Trophoblast cell (in vitro differentiated cells and primary cell): ENCODE results near the gene MTMR4.
A peak's percentile ranks its signal among the peaks of the same experiment; 100 is the strongest.
"Not testable (repeated sequence)": the region's sequence is repeated elsewhere in the genome, so short reads cannot be mapped to it uniquely, and the experiment has no call there.

Experiments
- DNase-seq, 2 donors: peaks; one replicate each; pipeline ENCODE4 v3.0.0-alpha.2; 2016
- H2AFZ ChIP-seq: 2 replicates; pipeline ENCODE4 v1.6.1; 2013; ENCODE audit warnings: low read length, moderate library complexity, mild to moderate bottlenecking; ENCODE audit not compliant: insufficient read depth, poor library complexity
- H2AK5ac ChIP-seq: 2 replicates; pipeline ENCODE4 v1.6.1; 2013; ENCODE audit warnings: mild to moderate bottlenecking, low read length
- H2BK120ac ChIP-seq: 2 replicates; pipeline ENCODE4 v1.6.1; 2013; ENCODE audit warnings: low read length, mild to moderate bottlenecking, moderate library complexity; ENCODE audit not compliant: insufficient read depth, poor library complexity
- H2BK12ac ChIP-seq: 2 replicates; pipeline ENCODE4 v1.6.1; 2013; ENCODE audit warnings: mild to moderate bottlenecking, low read length, moderate library complexity
- H2BK5ac ChIP-seq: 2 replicates; pipeline ENCODE4 v1.6.1; 2013; ENCODE audit warnings: low read length, low read depth, moderate library complexity, mild to moderate bottlenecking; ENCODE audit not compliant: poor library complexity
- H3K14ac ChIP-seq: 2 replicates; pipeline ENCODE4 v1.6.1; 2013; ENCODE audit warnings: mild to moderate bottlenecking, low read length
- H3K18ac ChIP-seq: 2 replicates; pipeline ENCODE4 v1.6.1; 2013; ENCODE audit warnings: mild to moderate bottlenecking, low read length
- H3K23ac ChIP-seq: 2 replicates; pipeline ENCODE4 v1.6.1; 2013; ENCODE audit warnings: low read length
- H3K27ac ChIP-seq: 2 replicates; pipeline ENCODE4 v1.5.1; 2013; ENCODE audit warnings: low read depth, mild to moderate bottlenecking, inconsistent platforms, low read length, moderate library complexity
- H3K27me3 ChIP-seq: 2 replicates; pipeline ENCODE4 v1.6.1; 2013; ENCODE audit warnings: inconsistent platforms, mild to moderate bottlenecking, low read length, moderate library complexity; ENCODE audit not compliant: insufficient read depth
- H3K36me3 ChIP-seq, 2 experiments: 1 replicate in 1 of 2; 2 replicates in 1 of 2; pipeline ENCODE4 v1.6.1; 2013; ENCODE audit warnings: low read length in 2 of 2, mild to moderate bottlenecking in 2 of 2, moderate library complexity in 1 of 2; ENCODE audit not compliant: insufficient read depth in 2 of 2, control insufficient read depth in 1 of 2
- H3K4ac ChIP-seq: 2 replicates; pipeline ENCODE4 v1.6.1; 2013; ENCODE audit warnings: low read depth, mild to moderate bottlenecking, low read length, moderate library complexity
- H3K4me1 ChIP-seq, 2 experiments: 1 replicate in 1 of 2; 2 replicates in 1 of 2; pipeline ENCODE4 v1.6.1; 2013; ENCODE audit warnings: low read length in 2 of 2, mild to moderate bottlenecking in 2 of 2, moderate library complexity in 1 of 2; ENCODE audit not compliant: insufficient read depth in 2 of 2, control insufficient read depth in 1 of 2
- H3K4me2 ChIP-seq: 2 replicates; pipeline ENCODE4 v1.6.1; 2013; ENCODE audit warnings: inconsistent platforms, mild to moderate bottlenecking, low read length, moderate library complexity
- H3K4me3 ChIP-seq: 2 replicates; pipeline ENCODE4 v1.5.1; 2013; ENCODE audit warnings: mild to moderate bottlenecking, low read depth, low read length, inconsistent platforms
- H3K79me1 ChIP-seq: one replicate; pipeline ENCODE4 v1.6.1; 2013; ENCODE audit warnings: low read length
- H3K79me2 ChIP-seq: 2 replicates; pipeline ENCODE4 v1.6.1; 2013; ENCODE audit warnings: low read length, mild to moderate bottlenecking; ENCODE audit not compliant: control insufficient read depth, insufficient read depth, poor library complexity
- H3K9ac ChIP-seq: 2 replicates; pipeline ENCODE4 v1.6.1; 2013; ENCODE audit warnings: mild to moderate bottlenecking, low read length
- H3K9me3 ChIP-seq: 2 replicates; pipeline ENCODE4 v1.6.1; 2013; ENCODE audit warnings: low read depth, mild to moderate bottlenecking, control low read depth, inconsistent platforms, low read length; ENCODE audit not compliant: insufficient read depth
- H4K12ac ChIP-seq: 2 replicates; pipeline ENCODE4 v1.6.1; 2013; ENCODE audit warnings: low read depth, mild to moderate bottlenecking, low read length, moderate library complexity
- H4K8ac ChIP-seq: 2 replicates; pipeline ENCODE4 v1.6.1; 2013; ENCODE audit warnings: low read depth, mild to moderate bottlenecking, low read length, moderate library complexity
- H4K91ac ChIP-seq: one replicate; pipeline ENCODE4 v1.6.1; 2013; ENCODE audit warnings: low read depth, mild to moderate bottlenecking, low read length, moderate library complexity
- WGBS: extraction: QIAGEN DNeasy Blood & Tissue Kit; methylation state at CpG from one replicate; pipeline ENCODE4 v1.1.7; 2013; ENCODE audit warnings: missing lambda C conversion rate; ENCODE audit not compliant: insufficient read length, insufficient coverage; ENCODE audit errors: extremely low coverage; 5-methylcytosine and 5-hydroxymethylcytosine counted together

Gene MTMR4

GRCh38 chr17:58487589-58488427 is 26.6 kb downstream of the MTMR4 start, which contains the start of gene HSF5:
Gene HSF5 (minus strand): TSS chr17:58488408. CDS start chr17:58488274, 134 bp downstream.
- H3K18ac ChIP-seq, result no peak within 1 kb of the TSS
- no peak within 1 kb of the TSS for H3K23ac ChIP-seq
- no peaks in the 10 kb centered on the region for H3K79me2 ChIP-seq
- H2BK12ac ChIP-seq, result no peak within 1 kb of the TSS
- H3K27me3 ChIP-seq, result no peaks in the 10 kb centered on the region
- DNase-seq, result no peak
- H4K12ac ChIP-seq, result no peak within 1 kb of the TSS
- peaks cover 0 to 10% of the 10 kb centered on the region in 2 experiments for H3K4me1 ChIP-seq
- H4K91ac ChIP-seq, result no peak within 1 kb of the TSS
- H3K4ac ChIP-seq, result no peak within 1 kb of the TSS
- no peak within 1 kb of the TSS for H2AFZ ChIP-seq
- H3K27ac ChIP-seq, result no peak within 1 kb of the TSS
- H3K4me2 ChIP-seq, result no peak within 1 kb of the TSS
- no peak within 1 kb of the TSS for H2BK5ac ChIP-seq
- H4K8ac ChIP-seq, result no peak within 1 kb of the TSS
- H3K9me3 ChIP-seq, result no peaks in the 10 kb centered on the region
- no peak within 1 kb of the TSS for H2BK120ac ChIP-seq
- no peak within 1 kb of the TSS for H3K4me3 ChIP-seq
- peaks cover 25 to 34% of the 10 kb centered on the region in 2 experiments for H3K36me3 ChIP-seq
- no peaks in the 10 kb centered on the region for H3K79me1 ChIP-seq
- H3K9ac ChIP-seq, result no peak within 1 kb of the TSS
- H2AK5ac ChIP-seq, result no peak within 1 kb of the TSS
- no CpG with 5 or more reads among the region's 98 CpGs for WGBS
- H3K14ac ChIP-seq, result no peak within 1 kb of the TSS

DNA sequence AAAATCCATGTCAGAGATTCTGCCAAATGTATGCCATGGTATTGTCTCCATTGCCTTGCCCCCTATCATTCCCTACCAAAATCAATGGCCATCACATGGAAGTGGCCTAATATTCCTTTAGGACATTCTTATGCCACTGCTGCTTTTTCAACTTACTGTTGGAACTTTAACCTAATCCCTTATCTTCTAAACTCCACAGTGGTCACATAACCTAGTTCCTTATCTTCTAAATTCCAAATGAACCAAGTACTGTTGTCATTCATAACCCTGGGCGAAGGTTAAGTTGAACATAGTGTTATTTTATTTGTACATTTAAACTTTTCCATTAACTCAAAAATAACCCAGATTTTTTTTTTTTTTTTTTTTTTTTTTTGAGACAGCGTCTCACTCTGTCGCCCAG is 29.8 kb downstream of the MTMR4 start:
- no CpG with 5 or more reads among the region's 3 CpGs for WGBS
- no peak overlapping the region for H3K4me2 ChIP-seq

GRCh38 chr17:58481798-58482197 is 32.6 kb downstream of the MTMR4 start:
- not testable (repeated sequence) for H2AK5ac ChIP-seq, H3K36me3 ChIP-seq, H2BK120ac ChIP-seq, H3K4me1 ChIP-seq, H3K9me3 ChIP-seq, H3K4ac ChIP-seq, H2BK5ac ChIP-seq, H3K4me3 ChIP-seq, H2BK12ac ChIP-seq, H3K23ac ChIP-seq, H4K8ac ChIP-seq, H3K9ac ChIP-seq, H3K27ac ChIP-seq, H4K12ac ChIP-seq, H3K14ac ChIP-seq, H4K91ac ChIP-seq, H3K27me3 ChIP-seq, DNase-seq, H3K4me2 ChIP-seq, H3K79me1 ChIP-seq, H3K79me2 ChIP-seq, H2AFZ ChIP-seq, H3K18ac ChIP-seq
- WGBS, result no CpG with 5 or more reads among the region's 5 CpGs

More for the DNA sequence above, 29.8 kb downstream of the MTMR4 start:
- Histone ChIP-seq H2BK12ac (no peak overlapping the region), H4K12ac (no peak overlapping the region), H3K79me1 (no peaks in the 10 kb centered on the region), H3K4me3 (no peak overlapping the region), H3K79me2 (no peaks in the 10 kb centered on the region), H3K9ac (no peak overlapping the region), H2BK120ac (no peak overlapping the region), H3K18ac (no peak overlapping the region), H3K9me3 (no peaks in the 10 kb centered on the region), H3K4me1 (no peaks in the 10 kb centered on the region), H2AK5ac (no peak overlapping the region), H3K23ac (no peak overlapping the region), H3K4ac (no peak overlapping the region), H3K14ac (no peak overlapping the region), H4K91ac (no peak overlapping the region), H2BK5ac (no peak overlapping the region), H3K36me3 (peaks cover 14 to 17% of the 10 kb centered on the region in 2 experiments), H2AFZ (no peak overlapping the region), H4K8ac (no peak overlapping the region), H3K27ac (no peak overlapping the region), H3K27me3 (no peaks in the 10 kb centered on the region)
- DNase-seq, result peak; percentile 4 to 64

- H3K9me3 ChIP-seq, result no peaks in the 10 kb centered on the region
- no peak overlapping the region for H2AFZ ChIP-seq
- H3K18ac ChIP-seq, result no peak overlapping the region
- H2BK120ac ChIP-seq, result no peak overlapping the region
- WGBS, result no CpG with 5 or more reads among the region's 6 CpGs
- no peaks in the 10 kb centered on the region for H3K4me1 ChIP-seq
- no peak overlapping the region for H4K91ac ChIP-seq
- H3K4me3 ChIP-seq, result no peak overlapping the region
- H3K4ac ChIP-seq, result no peak overlapping the region
- no peak for DNase-seq
- H2BK5ac ChIP-seq, result no peak overlapping the region
- no peak overlapping the region for H2BK12ac ChIP-seq
- H3K36me3 ChIP-seq, result no peaks in the 10 kb centered on the region
- no peaks in the 10 kb centered on the region for H3K27me3 ChIP-seq
- no peak overlapping the region for H3K9ac ChIP-seq
- H4K12ac ChIP-seq, result no peak overlapping the region
- H4K8ac ChIP-seq, result no peak overlapping the region
- H3K4me2 ChIP-seq, result no peak overlapping the region
- no peak overlapping the region for H2AK5ac ChIP-seq
- no peak overlapping the region for H3K27ac ChIP-seq
- no peaks in the 10 kb centered on the region for H3K79me1 ChIP-seq
- no peaks in the 10 kb centered on the region for H3K79me2 ChIP-seq
- H3K23ac ChIP-seq, result no peak overlapping the region
- no peak overlapping the region for H3K14ac ChIP-seq
These were observed 34.3 kb downstream of the MTMR4 start for GRCh38 chr17:58480090-58480489.
